ENCODE measurements around the gene NHLRC4. TPM values are rescaled to one million over a fixed set of nuclear protein-coding genes. Genes with fewer than 3 reads are reported as not detected.

The NHLRC4 gene
- total and polyA plus RNA-seq, 2 of the 13 experiments (the other 11 are each of a cell fraction or from before 2014, with no cell fraction given), result 0.40 to 0.59 TPM

- TF ChIP-seq SMARCC2 (IDR thresholded peaks at IDR 0.05) (no peak), ZNF292 (CRISPR knock-in tag; IDR thresholded peaks at IDR 0.05; ENCODE audit: borderline replicate concordance, low read depth) (no peak), ZNF740 (CRISPR knock-in tag; IDR thresholded peaks at IDR 0.05) (no peak), HIC2 (CRISPR knock-in tag; IDR thresholded peaks at IDR 0.05; ENCODE audit: low read depth) (peak; percentile 83; the same call in 1 of the 2 replicates), RFX5 (IDR thresholded peaks at IDR 0.05; ENCODE audit: low read depth, low read length) (no peak), ZNF318 (CRISPR knock-in tag; IDR thresholded peaks at IDR 0.05) (no peak), ZNF18 (CRISPR knock-in tag; IDR thresholded peaks at IDR 0.05; ENCODE audit: insufficient replicate concordance) (peak; percentile 49), SALL2 (CRISPR knock-in tag; IDR thresholded peaks at IDR 0.05) (peak; percentile 63; the same call in 1 of the 2 replicates), STAG1 (CRISPR knock-in tag; IDR thresholded peaks at IDR 0.05) (no peak), MLLT10 (CRISPR knock-in tag; IDR thresholded peaks at IDR 0.05) (no peak), KDM5B (CRISPR knock-in tag; IDR thresholded peaks at IDR 0.05; ENCODE audit: borderline replicate concordance) (peak; percentile 62), HNF4A (CRISPR knock-in tag; IDR thresholded peaks at IDR 0.05) (peak; percentile 94), ATF4 (CRISPR knock-in tag; IDR thresholded peaks at IDR 0.05) (0 out of 4 replicates have a peak, but pooled peaks of 1 of the 2 experiments have one; percentile 41), FOSL2 (CRISPR knock-in tag; IDR thresholded peaks at IDR 0.05) (peak; percentile 21; the same call in 1 of the 2 replicates), SCMH1 (CRISPR knock-in tag; IDR thresholded peaks at IDR 0.05; ENCODE audit: borderline replicate concordance) (no peak)
Measured at GRCh38 chr16:543301-544164, 23.3 kb upstream of the NHLRC4 start (continued).
